Measurements from ENCODE around the gene PSMB5. TPM values are rescaled to one million over a fixed set of nuclear protein-coding genes. Genes with fewer than 3 reads are reported as not detected.

PSMB5 gene
- total and polyA plus RNA-seq, 9 of the 15 experiments (the other 6 are each of a cell fraction or from before 2014, with no cell fraction given): 198 to 1,870 (median 269) TPM

DNA sequence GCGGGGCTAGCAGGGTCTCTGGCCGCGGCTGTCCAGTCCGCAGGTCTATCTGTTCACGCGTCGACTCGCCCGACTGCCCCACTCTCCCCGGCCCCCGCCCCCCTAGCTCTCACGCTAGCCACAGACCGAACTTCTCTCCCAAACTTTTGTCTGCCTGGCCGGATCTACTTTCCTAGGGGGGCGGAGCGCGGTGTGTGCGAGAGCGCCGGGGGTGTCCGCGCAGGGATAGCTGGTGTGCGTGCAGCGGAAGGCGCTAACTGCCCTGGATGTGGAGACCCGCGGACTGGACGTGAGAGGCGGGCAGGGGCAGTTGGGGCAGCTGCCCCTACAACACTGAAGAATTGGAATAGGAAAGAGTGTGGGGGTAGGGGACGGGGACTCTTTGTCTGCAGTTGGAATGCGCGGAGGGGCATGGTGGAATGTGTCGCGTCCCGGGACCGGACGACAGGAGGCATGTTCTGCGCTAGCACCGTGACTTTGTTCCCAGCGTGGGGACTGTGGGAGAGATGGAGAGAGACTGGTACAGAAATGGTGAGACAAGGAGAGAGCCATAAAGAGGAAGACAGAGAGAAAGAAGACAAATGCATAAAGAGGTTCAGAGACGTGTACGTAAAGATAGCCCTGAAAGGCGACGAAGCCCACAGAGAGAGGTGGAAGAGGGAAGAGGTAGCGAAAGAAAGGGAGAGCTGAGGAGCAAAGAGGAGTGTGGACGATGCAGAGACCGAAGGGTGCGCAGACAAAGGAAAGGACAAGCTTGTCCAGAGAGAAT is 52.0 kb downstream of the PSMB5 start, which contains the start of gene AJUBA (continued):
- TF ChIP-seq FOSL1 (tag; conservative IDR thresholded peaks at IDR 0.05) (0 out of 2 replicates have a peak, but pooled peaks have one; percentile 38), ELF1 (tag; IDR thresholded peaks at IDR 0.05) (0 out of 2 replicates have a peak, but pooled peaks have one; percentile 28), MLX (CRISPR knock-in tag; conservative IDR thresholded peaks at IDR 0.05) (no peak), PYGO2 (tag; IDR thresholded peaks at IDR 0.05) (0 out of 2 replicates have a peak, but pooled peaks have one; percentile 59), PRPF4 (IDR thresholded peaks at IDR 0.05; ENCODE audit: insufficient read depth, low read depth, low read length, poor library complexity, severe bottlenecking) (no peak), TAF15 (IDR thresholded peaks at IDR 0.05; ENCODE audit: low read depth, low read length) (no peak), ZNF79 (CRISPR knock-in tag; IDR thresholded peaks at IDR 0.05; ENCODE audit: low read depth) (no peak), ZNF121 (CRISPR knock-in tag; conservative IDR thresholded peaks at IDR 0.05) (no peak), ZNF449 (CRISPR knock-in tag; IDR thresholded peaks at IDR 0.05) (no peak), JUNB (CRISPR knock-in tag; conservative IDR thresholded peaks at IDR 0.05) (no peak), MITF (IDR thresholded peaks at IDR 0.05) (peak; percentile 26; the same call in 1 of the 2 replicates), CHD1 (IDR thresholded peaks at IDR 0.05; ENCODE audit: low read length) (no peak), HDAC6 (IDR thresholded peaks at IDR 0.05; ENCODE audit: low read depth, low read length) (no peak), EGR1 (conservative IDR thresholded peaks at IDR 0.05) (peak; percentile 87), NR2C2 (CRISPR knock-in tag; IDR thresholded peaks at IDR 0.05) (no peak), NR2C2 (tag; IDR thresholded peaks at IDR 0.05) (no peak), ZNF644 (tag; IDR thresholded peaks at IDR 0.05; ENCODE audit: low read depth) (no peak)
- TF ChIP-seq, protein P1, sequence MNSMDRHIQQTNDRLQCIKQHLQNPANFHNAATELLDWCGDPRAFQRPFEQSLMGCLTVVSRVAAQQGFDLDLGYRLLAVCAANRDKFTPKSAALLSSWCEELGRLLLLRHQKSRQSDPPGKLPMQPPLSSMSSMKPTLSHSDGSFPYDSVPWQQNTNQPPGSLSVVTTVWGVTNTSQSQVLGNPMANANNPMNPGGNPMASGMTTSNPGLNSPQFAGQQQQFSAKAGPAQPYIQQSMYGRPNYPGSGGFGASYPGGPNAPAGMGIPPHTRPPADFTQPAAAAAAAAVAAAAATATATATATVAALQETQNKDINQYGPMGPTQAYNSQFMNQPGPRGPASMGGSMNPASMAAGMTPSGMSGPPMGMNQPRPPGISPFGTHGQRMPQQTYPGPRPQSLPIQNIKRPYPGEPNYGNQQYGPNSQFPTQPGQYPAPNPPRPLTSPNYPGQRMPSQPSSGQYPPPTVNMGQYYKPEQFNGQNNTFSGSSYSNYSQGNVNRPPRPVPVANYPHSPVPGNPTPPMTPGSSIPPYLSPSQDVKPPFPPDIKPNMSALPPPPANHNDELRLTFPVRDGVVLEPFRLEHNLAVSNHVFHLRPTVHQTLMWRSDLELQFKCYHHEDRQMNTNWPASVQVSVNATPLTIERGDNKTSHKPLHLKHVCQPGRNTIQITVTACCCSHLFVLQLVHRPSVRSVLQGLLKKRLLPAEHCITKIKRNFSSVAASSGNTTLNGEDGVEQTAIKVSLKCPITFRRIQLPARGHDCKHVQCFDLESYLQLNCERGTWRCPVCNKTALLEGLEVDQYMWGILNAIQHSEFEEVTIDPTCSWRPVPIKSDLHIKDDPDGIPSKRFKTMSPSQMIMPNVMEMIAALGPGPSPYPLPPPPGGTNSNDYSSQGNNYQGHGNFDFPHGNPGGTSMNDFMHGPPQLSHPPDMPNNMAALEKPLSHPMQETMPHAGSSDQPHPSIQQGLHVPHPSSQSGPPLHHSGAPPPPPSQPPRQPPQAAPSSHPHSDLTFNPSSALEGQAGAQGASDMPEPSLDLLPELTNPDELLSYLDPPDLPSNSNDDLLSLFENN (IDR thresholded peaks at IDR 0.05; ENCODE audit: low read depth in 2 of 2, low read length in 2 of 2): no peak
- TF ChIP-seq, protein P2, sequence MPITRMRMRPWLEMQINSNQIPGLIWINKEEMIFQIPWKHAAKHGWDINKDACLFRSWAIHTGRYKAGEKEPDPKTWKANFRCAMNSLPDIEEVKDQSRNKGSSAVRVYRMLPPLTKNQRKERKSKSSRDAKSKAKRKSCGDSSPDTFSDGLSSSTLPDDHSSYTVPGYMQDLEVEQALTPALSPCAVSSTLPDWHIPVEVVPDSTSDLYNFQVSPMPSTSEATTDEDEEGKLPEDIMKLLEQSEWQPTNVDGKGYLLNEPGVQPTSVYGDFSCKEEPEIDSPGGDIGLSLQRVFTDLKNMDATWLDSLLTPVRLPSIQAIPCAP (CRISPR knock-in tag; IDR thresholded peaks at IDR 0.05; ENCODE audit: borderline replicate concordance): no peak
